Smooth muscle cell (in vitro differentiated cells): Measurements from ENCODE around the gene CSNK1A1L. TPM values are rescaled to one million over a fixed set of nuclear protein-coding genes. Genes with fewer than 3 reads are reported as not detected.

Experiments
- DNase-seq: peaks from one replicate; lab custom pipeline; 2025; ENCODE audit not compliant: unreplicated experiment; lab: John Stamatoyannopoulos, UW
- H2AFZ ChIP-seq: fragments of 200-600 bp; sonication (generic); 2 replicates; pipeline ENCODE4 v1.6.0; 2016; ENCODE audit warnings: antibody characterized with exemption, low read depth, mild to moderate bottlenecking
- H3F3A ChIP-seq: fragments of 200-600 bp; sonication (generic); 2 replicates; pipeline ENCODE4 v1.6.0; 2017; ENCODE audit warnings: antibody characterized with exemption, low read depth
- H3K27ac ChIP-seq: fragments of 200-600 bp; sonication (generic); 2 replicates; pipeline ENCODE4 v1.5.1; 2016; ENCODE audit warnings: low read depth, mild to moderate bottlenecking
- H3K27me3 ChIP-seq: fragments of 200-600 bp; sonication (generic); 2 replicates; pipeline ENCODE4 v1.6.1; 2016; ENCODE audit warnings: low read depth, mild to moderate bottlenecking
- H3K36me3 ChIP-seq: fragments of 200-600 bp; sonication (generic); 2 replicates; pipeline ENCODE4 v1.5.1; 2016; ENCODE audit warnings: low read depth
- H3K4me1 ChIP-seq: fragments of 200-600 bp; sonication (generic); 2 replicates; pipeline ENCODE4 v1.5.1; 2016; ENCODE audit warnings: low read depth
- H3K4me2 ChIP-seq: fragments of 200-600 bp; sonication (generic); 2 replicates; pipeline ENCODE4 v1.6.0; 2016; ENCODE audit warnings: mild to moderate bottlenecking
- H3K4me3 ChIP-seq: fragments of 200-600 bp; sonication (generic); 2 replicates; pipeline ENCODE4 v1.5.1; 2016; ENCODE audit warnings: mild to moderate bottlenecking
- H3K79me2 ChIP-seq: fragments of 200-600 bp; sonication (generic); 2 replicates; pipeline ENCODE4 v1.6.0; 2016; ENCODE audit warnings: low read depth, mild to moderate bottlenecking
- H3K9ac ChIP-seq: fragments of 200-600 bp; sonication (generic); 2 replicates; pipeline ENCODE4 v1.6.0; 2016; ENCODE audit warnings: low read depth
- H3K9me3 ChIP-seq: fragments of 200-600 bp; sonication (generic); replicated peaks from 2 replicates; pipeline ENCODE4 v1.5.1; 2016; ENCODE audit warnings: low read depth
- H4K20me1 ChIP-seq: fragments of 200-600 bp; sonication (generic); 2 replicates; pipeline ENCODE4 v1.6.0; 2016; ENCODE audit warnings: low read depth
- CTCF ChIP-seq: fragments of 200-600 bp; sonication (generic); IDR thresholded peaks from 2 replicates; pipeline ENCODE4 v1.5.1; 2017; ENCODE audit warnings: borderline replicate concordance, mild to moderate bottlenecking, antibody characterized with exemption; ENCODE audit not compliant: insufficient read depth, poor library complexity, severe bottlenecking
- WGBS: methylation state at CpG from one replicate; pipeline ENCODE4 v1.1.7; 2016; ENCODE audit warnings: low lambda C conversion rate; 5-methylcytosine and 5-hydroxymethylcytosine counted together
- polyA plus RNA-seq: library from polyadenylated mRNA; unstranded; fragments of >200 nt; fragmentation: Nextera tagmentation; extraction: Ambion mirVana; gene quantifications from 2 replicates; pipeline ENCODE4 v1.2.1, GENCODE V29; 2016
- total RNA-seq: library from RNA; depleted of rRNA; stranded (reverse); fragments of >200 nt; gene quantifications from 2 replicates; pipeline ENCODE4 v1.2.3, GENCODE V29; 2014

Gene CSNK1A1L
- total and polyA plus RNA-seq, 2 experiments from 2014 or later: not detected

- 100% methylated on average over 2 of the region's 2 CpGs for WGBS
- Histone ChIP-seq H3K4me1 (no peaks in the 10 kb centered on the region), H3F3A (no peaks in the 10 kb centered on the region), H3K36me3 (no peaks in the 10 kb centered on the region), H3K4me2 (no peak overlapping the region), H4K20me1 (no peaks in the 10 kb centered on the region), H3K79me2 (no peaks in the 10 kb centered on the region), H3K9ac (no peak overlapping the region), H3K27ac (no peak overlapping the region), H3K4me3 (no peak overlapping the region), H2AFZ (no peak overlapping the region), H3K9me3 (no peaks in the 10 kb centered on the region), H3K27me3 (no peaks in the 10 kb centered on the region)
- no peak for TF ChIP-seq CTCF
- DNase-seq: no peak
Measured at GRCh38 chr13:37090912-37091311, 14.6 kb downstream of the CSNK1A1L start.

GRCh38 chr13:37089495-37089894 is 16.0 kb downstream of the CSNK1A1L start:
- no peak for TF ChIP-seq CTCF
- 95% methylated on average over 3 of the region's 3 CpGs for WGBS

GRCh38 chr13:37087486-37087885 is 18.0 kb downstream of the CSNK1A1L start:
- TF ChIP-seq CTCF: no peak
- H3K79me2 ChIP-seq: no peaks in the 10 kb centered on the region
- no peak overlapping the region for H3K4me2 ChIP-seq
- H3F3A ChIP-seq: no peaks in the 10 kb centered on the region
- no peaks in the 10 kb centered on the region for H3K4me1 ChIP-seq
- no peaks in the 10 kb centered on the region for H3K36me3 ChIP-seq
- 95% methylated on average over 2 of the region's 2 CpGs for WGBS
- no peak overlapping the region for H3K4me3 ChIP-seq
- H3K9me3 ChIP-seq: no peaks in the 10 kb centered on the region
- H3K27ac ChIP-seq: no peak overlapping the region
- no peaks in the 10 kb centered on the region for H4K20me1 ChIP-seq
- no peak for DNase-seq
- no peak overlapping the region for H3K9ac ChIP-seq
- H3K27me3 ChIP-seq: no peaks in the 10 kb centered on the region
- H2AFZ ChIP-seq: no peak overlapping the region

More at GRCh38 chr13:37089495-37089894, 16.0 kb downstream of the CSNK1A1L start:
- no peak overlapping the region for H3K9ac ChIP-seq
- no peaks in the 10 kb centered on the region for H3F3A ChIP-seq
- no peaks in the 10 kb centered on the region for H4K20me1 ChIP-seq
- no peak overlapping the region for H2AFZ ChIP-seq
- no peak for DNase-seq
- H3K27ac ChIP-seq: no peak overlapping the region
- no peak overlapping the region for H3K4me3 ChIP-seq
- H3K36me3 ChIP-seq: no peaks in the 10 kb centered on the region
- H3K27me3 ChIP-seq: no peaks in the 10 kb centered on the region
- no peaks in the 10 kb centered on the region for H3K4me1 ChIP-seq
- no peak overlapping the region for H3K4me2 ChIP-seq
- no peaks in the 10 kb centered on the region for H3K9me3 ChIP-seq
- no peaks in the 10 kb centered on the region for H3K79me2 ChIP-seq

GRCh38 chr13:37085606-37086005 is 19.9 kb downstream of the CSNK1A1L start:
- Histone ChIP-seq H4K20me1 (no peaks in the 10 kb centered on the region), H2AFZ (no peak overlapping the region), H3K27me3 (no peaks in the 10 kb centered on the region), H3K4me3 (no peak overlapping the region), H3K4me1 (no peaks in the 10 kb centered on the region), H3F3A (no peaks in the 10 kb centered on the region), H3K4me2 (no peak overlapping the region), H3K27ac (no peak overlapping the region), H3K79me2 (no peaks in the 10 kb centered on the region), H3K9ac (no peak overlapping the region), H3K9me3 (no peaks in the 10 kb centered on the region), H3K36me3 (no peaks in the 10 kb centered on the region)
- no peak for DNase-seq
- WGBS: 88% methylated on average over 2 of the region's 2 CpGs
- no peak for TF ChIP-seq CTCF
